ENCODE measurements around the gene PTPN21.
"Not testable (repeated sequence)": the region's sequence is repeated elsewhere in the genome, so short reads cannot be mapped to it uniquely, and the experiment has no call there.

The PTPN21 gene

DNA sequence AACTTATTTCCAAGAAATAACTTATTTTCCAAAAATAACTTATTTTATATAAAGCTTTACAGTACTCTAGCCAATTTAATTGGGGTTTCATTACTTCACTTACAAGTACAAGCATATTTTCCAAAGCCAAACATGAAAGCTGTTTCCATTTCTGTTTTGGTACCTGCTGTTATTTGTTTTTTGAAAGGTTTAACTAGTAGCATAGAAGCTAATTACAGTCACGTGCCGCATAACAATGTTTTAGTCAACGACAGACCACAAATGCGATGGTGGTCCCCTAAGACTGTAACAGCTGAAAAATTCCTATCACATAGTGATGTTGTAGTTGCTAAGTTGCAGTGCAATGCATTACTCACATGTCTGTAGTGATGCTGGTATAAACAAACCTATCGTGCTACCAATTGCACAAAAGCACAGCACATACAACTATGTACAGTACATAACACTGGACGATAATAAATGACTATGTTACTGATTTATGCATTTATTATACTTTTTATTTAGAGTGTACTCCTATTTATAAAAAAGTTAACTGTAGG lies 21.7 kb downstream of the PTPN21 start:
- TF ChIP-seq, protein P1, sequence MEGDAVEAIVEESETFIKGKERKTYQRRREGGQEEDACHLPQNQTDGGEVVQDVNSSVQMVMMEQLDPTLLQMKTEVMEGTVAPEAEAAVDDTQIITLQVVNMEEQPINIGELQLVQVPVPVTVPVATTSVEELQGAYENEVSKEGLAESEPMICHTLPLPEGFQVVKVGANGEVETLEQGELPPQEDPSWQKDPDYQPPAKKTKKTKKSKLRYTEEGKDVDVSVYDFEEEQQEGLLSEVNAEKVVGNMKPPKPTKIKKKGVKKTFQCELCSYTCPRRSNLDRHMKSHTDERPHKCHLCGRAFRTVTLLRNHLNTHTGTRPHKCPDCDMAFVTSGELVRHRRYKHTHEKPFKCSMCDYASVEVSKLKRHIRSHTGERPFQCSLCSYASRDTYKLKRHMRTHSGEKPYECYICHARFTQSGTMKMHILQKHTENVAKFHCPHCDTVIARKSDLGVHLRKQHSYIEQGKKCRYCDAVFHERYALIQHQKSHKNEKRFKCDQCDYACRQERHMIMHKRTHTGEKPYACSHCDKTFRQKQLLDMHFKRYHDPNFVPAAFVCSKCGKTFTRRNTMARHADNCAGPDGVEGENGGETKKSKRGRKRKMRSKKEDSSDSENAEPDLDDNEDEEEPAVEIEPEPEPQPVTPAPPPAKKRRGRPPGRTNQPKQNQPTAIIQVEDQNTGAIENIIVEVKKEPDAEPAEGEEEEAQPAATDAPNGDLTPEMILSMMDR (IDR thresholded peaks at IDR 0.05; ENCODE audit: insufficient read depth, low read depth, low read length, missing control alignments), result no peak
- DNase-seq (ENCODE audit: low read depth), result no peak

DNA sequence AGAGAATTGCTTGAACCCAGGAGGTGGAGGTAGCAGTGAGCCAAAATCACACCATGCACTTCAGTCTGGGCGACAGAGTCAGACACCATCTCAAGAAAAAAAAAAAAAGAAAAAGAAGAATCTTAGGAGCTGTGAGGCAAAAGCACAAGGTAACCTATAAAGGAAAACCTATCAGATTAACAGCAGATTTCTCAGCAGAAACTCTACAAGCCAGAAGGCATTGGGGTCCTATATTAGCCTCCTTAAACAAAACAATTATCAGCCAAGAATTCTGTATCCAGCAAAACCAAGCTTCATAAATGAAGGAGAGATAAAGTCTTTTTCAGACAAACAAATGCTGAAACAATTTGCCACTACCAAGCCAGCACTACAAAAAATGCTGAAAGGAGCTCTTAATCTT lies 24.9 kb downstream of the PTPN21 start:
- not testable (repeated sequence) for DNase-seq (ENCODE audit: low read depth); H3K4me3 ChIP-seq (ENCODE audit: low read depth, low read length)

More for the DNA sequence above, 21.7 kb downstream of the PTPN21 start:
- no peak overlapping the region for H3K4me3 ChIP-seq (ENCODE audit: low read depth, low read length)

DNA sequence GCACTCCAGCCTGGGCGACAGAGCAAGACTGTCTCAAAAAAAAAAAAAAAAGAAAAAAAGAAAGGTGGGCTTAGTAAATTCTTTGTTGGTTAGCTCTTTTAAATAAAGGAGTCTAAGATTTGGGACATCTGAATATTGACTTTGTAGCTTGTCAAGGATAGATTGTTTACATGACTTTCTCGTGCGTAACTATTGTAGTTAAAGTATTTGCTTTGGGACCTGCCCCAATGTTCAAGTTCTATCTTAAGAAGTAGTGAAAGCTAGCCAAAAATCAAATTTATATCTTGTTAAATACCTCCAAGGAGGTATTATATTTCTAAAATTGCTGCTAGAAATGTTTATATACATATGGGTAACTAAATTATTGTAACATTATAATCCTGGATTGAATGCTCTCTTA lies 32.4 kb downstream of the PTPN21 start:
- no peak for DNase-seq (ENCODE audit: low read depth)
- TF ChIP-seq, protein P1 (IDR thresholded peaks at IDR 0.05; ENCODE audit: insufficient read depth, low read depth, low read length, missing control alignments), result no peak
- H3K4me3 ChIP-seq (ENCODE audit: low read depth, low read length), result no peak overlapping the region

DNA sequence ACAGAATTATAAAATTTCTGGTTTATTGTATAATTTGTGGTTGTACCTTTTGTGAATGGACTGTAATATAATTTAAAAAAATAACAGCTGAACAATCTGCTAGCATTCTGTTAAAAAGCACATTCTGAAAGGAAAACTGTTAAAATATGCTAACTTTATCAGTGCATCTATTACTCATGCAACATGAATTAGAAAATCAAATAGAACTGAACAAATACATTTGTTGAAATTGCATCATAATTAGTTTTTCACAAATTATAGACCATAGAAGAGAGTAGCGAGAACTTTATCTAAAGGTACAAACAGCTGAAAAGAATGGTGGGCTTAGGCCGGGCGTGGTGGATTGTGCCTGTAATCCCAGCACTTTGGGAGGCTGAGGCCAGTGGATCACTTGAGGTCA lies 33.0 kb downstream of the PTPN21 start:
- no peak for DNase-seq (ENCODE audit: low read depth)
- no peak overlapping the region for H3K4me3 ChIP-seq (ENCODE audit: low read depth, low read length)
- TF ChIP-seq, protein P1 (IDR thresholded peaks at IDR 0.05; ENCODE audit: insufficient read depth, low read depth, low read length, missing control alignments), result no peak

DNA sequence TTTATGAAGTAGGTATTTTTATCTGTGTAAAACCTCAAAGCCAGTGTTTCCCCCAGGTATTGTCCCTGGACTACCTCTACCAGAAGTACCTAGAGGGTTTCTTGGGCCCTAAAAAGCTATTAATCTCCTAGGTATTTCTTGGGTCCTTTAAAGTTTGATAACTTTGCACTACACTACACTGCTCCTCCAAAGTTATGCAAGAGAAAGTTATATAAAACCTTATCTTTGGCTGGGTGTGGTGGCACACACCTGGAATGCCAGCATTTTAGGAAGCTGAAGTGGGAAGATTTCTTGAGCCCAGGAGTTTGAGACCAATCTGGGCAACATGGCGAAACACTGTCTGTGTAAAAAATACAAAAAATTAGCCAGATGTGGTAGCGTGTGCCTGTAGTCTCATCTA lies 34.9 kb downstream of the PTPN21 start:
- no peak overlapping the region for H3K4me3 ChIP-seq (ENCODE audit: low read depth, low read length)
- TF ChIP-seq, protein P1 (IDR thresholded peaks at IDR 0.05; ENCODE audit: insufficient read depth, low read depth, low read length, missing control alignments), result no peak
- no peak for DNase-seq (ENCODE audit: low read depth)

DNA sequence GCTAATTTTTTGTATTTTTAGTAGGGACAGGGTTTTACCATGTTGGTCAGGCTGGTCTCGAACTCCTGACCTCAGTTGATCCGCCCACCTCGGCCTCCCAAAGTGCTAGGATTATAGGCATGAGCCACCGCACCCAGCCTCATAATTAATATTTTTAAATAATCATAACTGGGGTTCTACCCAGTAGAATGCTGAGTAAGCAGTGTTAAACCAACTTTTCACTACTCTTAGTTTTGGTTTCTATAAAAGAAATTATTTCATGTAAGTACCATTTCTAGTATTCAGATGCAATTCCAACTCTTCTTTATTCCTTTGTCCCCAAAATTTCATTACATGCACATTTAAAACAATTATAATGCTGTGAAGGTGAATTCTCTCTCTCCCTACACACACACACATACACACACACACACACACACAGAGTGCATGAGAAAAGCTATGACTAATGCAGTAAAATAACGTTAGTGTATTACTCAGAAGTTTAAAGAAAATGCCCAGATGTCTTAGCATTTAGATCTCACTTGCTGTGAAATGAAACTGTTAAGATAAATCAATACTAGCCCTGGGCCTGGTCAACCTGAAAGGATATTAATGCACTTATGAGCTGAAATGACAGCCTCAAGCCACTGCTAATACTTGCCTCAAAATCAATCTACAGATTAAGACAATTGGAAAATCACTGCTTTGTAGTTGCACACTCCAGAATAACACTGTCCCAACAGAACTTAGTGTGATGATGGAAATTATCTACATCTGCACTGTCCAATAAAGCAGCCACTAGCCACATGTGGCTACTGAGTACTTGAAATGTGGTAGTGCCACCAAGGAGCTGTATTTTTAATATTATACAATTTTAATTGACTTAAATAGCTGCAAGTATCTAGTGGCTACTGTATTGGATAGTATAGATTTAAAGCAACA lies 36.0 kb downstream of the PTPN21 start:
- H3K4me3 ChIP-seq (ENCODE audit: low read depth, low read length), result no peak overlapping the region
- DNase-seq (ENCODE audit: low read depth), result no peak
- TF ChIP-seq, protein P1 (IDR thresholded peaks at IDR 0.05; ENCODE audit: insufficient read depth, low read depth, low read length, missing control alignments), result no peak

DNA sequence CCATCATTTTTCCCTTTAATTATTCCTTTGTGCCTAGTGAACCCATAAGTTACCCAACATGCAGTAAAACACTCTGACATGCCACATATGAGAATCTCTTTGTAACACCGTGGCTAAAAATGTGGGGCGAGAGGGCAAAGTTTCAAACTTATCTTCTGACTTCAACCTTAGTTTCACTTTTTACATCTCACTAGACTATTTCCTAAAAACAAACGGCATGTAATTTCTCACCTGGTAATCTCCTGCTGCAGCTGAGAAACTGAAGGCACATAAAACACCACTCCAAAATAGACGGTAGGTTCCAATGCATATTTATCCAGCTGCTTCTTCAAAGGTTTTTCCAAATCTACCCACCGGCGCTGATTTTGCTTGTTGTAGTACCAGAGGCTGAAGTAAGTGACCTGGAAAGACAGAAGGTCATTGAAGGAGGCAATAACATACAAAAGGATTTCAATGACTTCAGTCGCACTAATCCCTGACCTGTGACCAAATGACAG lies 37.9 kb downstream of the PTPN21 start:
- DNase-seq (ENCODE audit: low read depth), result no peak
- no peak overlapping the region for H3K4me3 ChIP-seq (ENCODE audit: low read depth, low read length)
- TF ChIP-seq, protein P1 (IDR thresholded peaks at IDR 0.05; ENCODE audit: insufficient read depth, low read depth, low read length, missing control alignments), result no peak
